CD14-positive monocyte (primary cell): ENCODE data around the gene CTNNBL1. TPM values are rescaled to one million over a fixed set of nuclear protein-coding genes. Genes with fewer than 3 reads are reported as not detected.
A peak's percentile ranks its signal among the peaks of the same experiment; 100 is the strongest.

Source experiments
- DNase-seq, 3 donors: peaks; one replicate each; pipeline ENCODE4 v3.0.0-alpha.2; 2011 to 2022
- H2AFZ ChIP-seq: 2 replicates; pipeline ENCODE4 v1.6.0; 2012; ENCODE audit warnings: mild to moderate bottlenecking, low read depth, low read length, inconsistent platforms; ENCODE audit not compliant: insufficient read depth, poor library complexity, severe bottlenecking
- H3K27ac ChIP-seq, 2 donors: 1 replicate in 1 of 2; 2 replicates in 1 of 2; pipeline ENCODE4 v1.5.1; 2012 to 2013; ENCODE audit warnings: low read length in 2 of 2, control low read depth in 1 of 2, inconsistent platforms in 1 of 2, low read depth in 1 of 2, mild to moderate bottlenecking in 1 of 2
- H3K27me3 ChIP-seq, 2 donors: one replicate each; pipeline versions ENCODE4 v1.6.0 to v1.6.1; 2011 to 2013; ENCODE audit warnings: low read length in 2 of 2; ENCODE audit not compliant: control insufficient read depth in 2 of 2, insufficient read depth in 2 of 2
- H3K36me3 ChIP-seq, 2 donors: replicated peaks in 1 of 2; 1 replicate in 1 of 2; 2 replicates in 1 of 2; pipeline versions ENCODE4 v1.5.1 to v1.6.1; 2012 to 2013; ENCODE audit warnings: low read length in 2 of 2, control low read depth in 1 of 2, inconsistent platforms in 1 of 2, mild to moderate bottlenecking in 1 of 2; ENCODE audit not compliant: insufficient read depth in 2 of 2, control insufficient read depth in 1 of 2
- H3K4me1 ChIP-seq, 2 donors: 1 replicate in 1 of 2; 2 replicates in 1 of 2; pipeline versions ENCODE4 v1.5.1 to v1.6.1; 2012 to 2013; ENCODE audit warnings: low read length in 2 of 2, control low read depth in 1 of 2, inconsistent platforms in 1 of 2, mild to moderate bottlenecking in 1 of 2, moderate library complexity in 1 of 2; ENCODE audit not compliant: insufficient read depth in 2 of 2, control insufficient read depth in 1 of 2
- H3K4me2 ChIP-seq: replicated peaks from 2 replicates; pipeline ENCODE3; 2012; ENCODE audit warnings: low read length, moderate library complexity, mild to moderate bottlenecking; ENCODE audit not compliant: poor library complexity, severe bottlenecking; ENCODE audit errors: extremely low read depth
- H3K4me3 ChIP-seq, 3 experiments: fragments of 200-600 bp in 1 of 3; sonication (generic) in 1 of 3; replicated peaks in 1 of 3; 1 replicate in 2 of 3; 2 replicates in 1 of 3; pipeline ENCODE4 v1.5.1; 2011 to 2013; ENCODE audit warnings: low read length in 3 of 3, mild to moderate bottlenecking in 3 of 3, control low read depth in 2 of 3, low read depth in 2 of 3, inconsistent platforms in 1 of 3, moderate library complexity in 1 of 3
- H3K79me2 ChIP-seq: 2 replicates; pipeline ENCODE4 v1.6.0; 2012; ENCODE audit warnings: mild to moderate bottlenecking, control low read depth, inconsistent platforms, low read length, moderate library complexity; ENCODE audit not compliant: insufficient read depth
- H3K9ac ChIP-seq: 2 replicates; pipeline ENCODE4 v1.6.0; 2017; ENCODE audit warnings: low read length, mild to moderate bottlenecking; ENCODE audit not compliant: insufficient read depth, poor library complexity, severe bottlenecking
- H3K9me3 ChIP-seq, 2 donors: replicated peaks in 1 of 2; 1 replicate in 1 of 2; 2 replicates in 1 of 2; pipeline versions ENCODE4 v1.5.1 to v1.6.1; 2012 to 2013; ENCODE audit warnings: low read length in 2 of 2, control low read depth in 1 of 2; ENCODE audit not compliant: control insufficient read depth in 1 of 2, insufficient read depth in 1 of 2
- H4K20me1 ChIP-seq: 2 replicates; pipeline ENCODE4 v1.6.0; 2012; ENCODE audit warnings: mild to moderate bottlenecking, low read length, control low read depth, moderate library complexity; ENCODE audit not compliant: insufficient read depth
- H3K27ac Mint-ChIP-seq, 7 donors: one replicate each; pipeline ENCODE4 v1.8.0; 2020; ENCODE audit warnings: mild to moderate bottlenecking in 7 of 7, mixed read lengths in 7 of 7, moderate library complexity in 6 of 7, inconsistent platforms in 2 of 7
- H3K27me3 Mint-ChIP-seq, 3 donors: one replicate each; pipeline ENCODE4 v1.8.0; 2021 to 2022; ENCODE audit warnings: low read depth in 3 of 3, mild to moderate bottlenecking in 3 of 3, mixed read lengths in 3 of 3, moderate library complexity in 3 of 3, inconsistent platforms in 1 of 3
- H3K36me3 Mint-ChIP-seq, 2 donors: one replicate each; pipeline ENCODE4 v1.8.0; 2020; ENCODE audit warnings: mixed read lengths in 2 of 2, inconsistent platforms in 1 of 2, mild to moderate bottlenecking in 1 of 2
- H3K4me1 Mint-ChIP-seq: one replicate; pipeline ENCODE4 v1.8.0; 2020; ENCODE audit warnings: mild to moderate bottlenecking, mixed read lengths
- H3K4me3 Mint-ChIP-seq, 2 donors: one replicate each; pipeline ENCODE4 v1.8.0; 2020; ENCODE audit warnings: mild to moderate bottlenecking in 2 of 2, mixed read lengths in 2 of 2, moderate library complexity in 1 of 2
- H3K9me3 Mint-ChIP-seq, 7 donors: one replicate each; pipeline ENCODE4 v1.8.0; 2020 to 2022; ENCODE audit warnings: mixed read lengths in 7 of 7, mild to moderate bottlenecking in 6 of 7, moderate library complexity in 6 of 7, inconsistent platforms in 2 of 7
- CTCF ChIP-seq: fragments of 200-600 bp; IDR thresholded peaks from one replicate; pipeline ENCODE4 v1.8.0; 2022; ENCODE audit warnings: antibody characterized with exemption, mild to moderate bottlenecking
- WGBS: methylation state at CpG from one replicate; pipeline ENCODE4 v1.1.5; 2013; ENCODE audit warnings: missing lambda C conversion rate; ENCODE audit not compliant: insufficient coverage; 5-methylcytosine and 5-hydroxymethylcytosine counted together
- intact Hi-C, 2 donors: fragments of 100-400 bp; cut with micrococcal nuclease; formaldehyde crosslinking; loops; one replicate each; pipeline versions ENCODE4 v1.15.0 to v1.15.1; 2023
- polyA plus RNA-seq, 3 donors: library from polyadenylated mRNA; depleted of rRNA in 1 of 3; unstranded in 2 of 3; stranded (reverse) in 1 of 3; fragments of 300-500 nt in 2 of 3; fragments of >200 nt in 1 of 3; fragmentation: Illumina TruSeq in 2 of 3; gene quantifications; 1 replicate in 2 of 3; 2 replicates in 1 of 3; pipeline ENCODE4 v1.2.3, GENCODE V29; 2012 to 2021

The CTNNBL1 gene
- polyA plus RNA-seq, 3 donors = 35.5 to 83.2 (median 77.3) TPM

DNA sequence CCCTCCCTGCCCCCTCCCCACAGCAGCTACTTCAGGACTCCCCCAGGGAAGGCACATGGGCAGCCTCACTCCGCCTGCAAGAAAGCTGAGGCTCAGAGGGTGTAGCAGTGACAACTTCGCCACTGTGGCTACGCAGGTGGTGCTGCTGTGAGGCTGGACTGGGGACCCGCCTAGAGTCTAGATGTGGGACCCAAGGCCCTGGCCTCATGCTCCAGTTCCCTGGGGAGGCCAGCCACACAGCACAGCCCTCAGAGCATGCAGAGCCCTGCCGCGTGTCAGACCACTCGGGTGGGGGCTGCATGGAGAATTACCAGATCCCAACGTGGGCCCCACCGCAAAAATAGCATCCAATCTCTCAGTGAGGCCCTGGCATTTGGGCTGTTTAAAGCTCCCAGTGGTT lies 178.3 kb downstream of the CTNNBL1 start:
- no peaks in the 10 kb centered on the region for H3K9me3 Mint-ChIP-seq
- H3K36me3 Mint-ChIP-seq = peaks cover 52 to 76% of the 10 kb centered on the region in 2 donors
- intact Hi-C loops = no loop called here
- no peak for TF ChIP-seq CTCF
- Histone ChIP-seq H3K79me2 (no peaks in the 10 kb centered on the region), H3K9ac (no peak overlapping the region), H3K9me3 (no peaks in the 10 kb centered on the region), H3K4me1 (no peaks in the 10 kb centered on the region), H3K27ac (no peak overlapping the region), H3K36me3 (peaks cover 37 to 85% of the 10 kb centered on the region in 2 donors), H3K4me3 (no peak overlapping the region), H2AFZ (no peak overlapping the region), H3K27me3 (no peaks in the 10 kb centered on the region), H4K20me1 (no peaks in the 10 kb centered on the region), H3K4me2 (no peak overlapping the region)
- H3K4me3 Mint-ChIP-seq = no peak overlapping the region
- WGBS = 97% methylated on average over 8 of the region's 9 CpGs
- H3K27ac Mint-ChIP-seq = no peak overlapping the region
- no peak for DNase-seq
- H3K27me3 Mint-ChIP-seq = no peaks in the 10 kb centered on the region
- H3K4me1 Mint-ChIP-seq = peaks cover 6% of the 10 kb centered on the region

GRCh38 chr20:37873884-37874283 lies 180.1 kb downstream of the CTNNBL1 start:
- WGBS = 100% methylated on average over 11 of the region's 11 CpGs
- Mint-ChIP-seq H3K9me3 (no peaks in the 10 kb centered on the region), H3K27me3 (no peaks in the 10 kb centered on the region), H3K27ac (peak overlapping the region in 1 of 7 donors; percentile 4), H3K4me3 (no peak overlapping the region), H3K4me1 (peaks cover 4% of the 10 kb centered on the region), H3K36me3 (peaks cover 42 to 62% of the 10 kb centered on the region in 2 donors)
- Histone ChIP-seq H4K20me1 (no peaks in the 10 kb centered on the region), H3K9me3 (no peaks in the 10 kb centered on the region), H3K27ac (no peak overlapping the region), H3K4me2 (no peak overlapping the region), H3K27me3 (no peaks in the 10 kb centered on the region), H3K4me1 (no peaks in the 10 kb centered on the region), H3K79me2 (no peaks in the 10 kb centered on the region), H3K36me3 (peaks cover 37 to 68% of the 10 kb centered on the region in 2 donors), H3K9ac (no peak overlapping the region), H3K4me3 (no peak overlapping the region), H2AFZ (no peak overlapping the region)
- intact Hi-C loops = no loop called here
- TF ChIP-seq CTCF = no peak
- DNase-seq = no peak
